ENCODE results near the gene PROS1.

DNA sequence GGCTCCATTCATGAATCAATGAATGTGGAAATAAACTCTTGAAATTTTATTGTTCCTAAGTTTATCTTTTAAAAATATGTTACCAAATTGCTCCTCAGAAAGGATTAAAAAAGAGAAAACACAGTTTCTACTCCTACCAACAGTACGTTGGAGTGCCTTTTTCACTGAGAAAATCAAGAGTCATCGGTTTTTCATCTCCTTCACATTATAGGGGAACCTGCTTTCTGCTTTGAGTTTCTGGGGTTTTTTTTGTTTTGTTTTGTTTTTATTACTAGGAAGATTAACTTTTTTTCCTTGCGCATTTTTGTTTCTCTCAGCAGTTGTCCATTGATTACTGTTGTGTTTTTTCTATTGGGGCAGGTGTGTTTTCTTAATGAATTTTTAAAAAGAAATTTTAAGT is 9.7 kb upstream of the PROS1 start:
- TF ChIP-seq, protein P1, sequence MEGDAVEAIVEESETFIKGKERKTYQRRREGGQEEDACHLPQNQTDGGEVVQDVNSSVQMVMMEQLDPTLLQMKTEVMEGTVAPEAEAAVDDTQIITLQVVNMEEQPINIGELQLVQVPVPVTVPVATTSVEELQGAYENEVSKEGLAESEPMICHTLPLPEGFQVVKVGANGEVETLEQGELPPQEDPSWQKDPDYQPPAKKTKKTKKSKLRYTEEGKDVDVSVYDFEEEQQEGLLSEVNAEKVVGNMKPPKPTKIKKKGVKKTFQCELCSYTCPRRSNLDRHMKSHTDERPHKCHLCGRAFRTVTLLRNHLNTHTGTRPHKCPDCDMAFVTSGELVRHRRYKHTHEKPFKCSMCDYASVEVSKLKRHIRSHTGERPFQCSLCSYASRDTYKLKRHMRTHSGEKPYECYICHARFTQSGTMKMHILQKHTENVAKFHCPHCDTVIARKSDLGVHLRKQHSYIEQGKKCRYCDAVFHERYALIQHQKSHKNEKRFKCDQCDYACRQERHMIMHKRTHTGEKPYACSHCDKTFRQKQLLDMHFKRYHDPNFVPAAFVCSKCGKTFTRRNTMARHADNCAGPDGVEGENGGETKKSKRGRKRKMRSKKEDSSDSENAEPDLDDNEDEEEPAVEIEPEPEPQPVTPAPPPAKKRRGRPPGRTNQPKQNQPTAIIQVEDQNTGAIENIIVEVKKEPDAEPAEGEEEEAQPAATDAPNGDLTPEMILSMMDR (conservative IDR thresholded peaks at IDR 0.05), result no peak
- TF ChIP-seq ZFX (IDR thresholded peaks at IDR 0.05), result no peak

Measured in C4-2B (cell line).